Adrenal gland (tissue), 19 donors: Measurements from ENCODE around the gene HSF4. TPM values are rescaled to one million over a fixed set of nuclear protein-coding genes. Genes with fewer than 3 reads are reported as not detected.
A peak's percentile ranks its signal among the peaks of the same experiment; 100 is the strongest.

Experiments used
- DNase-seq, 7 donors: peaks; one replicate each; pipeline ENCODE4 v3.0.0-alpha.2; 2019 to 2020
- H3K27ac ChIP-seq, 5 donors: fragments of 200-600 bp; sonication (generic) in 4 of 5; 1 replicate in 3 of 5; 2 replicates in 2 of 5; pipeline versions ENCODE4 v1.5.1 to v1.8.0; 2016 to 2020; ENCODE audit warnings: mild to moderate bottlenecking in 1 of 5
- H3K27me3 ChIP-seq: fragments of 200-600 bp; 2 replicates; pipeline ENCODE4 v1.8.0; 2021
- H3K36me3 ChIP-seq, 2 donors: fragments of 200-600 bp; replicated peaks in 1 of 2; 1 replicate in 1 of 2; 2 replicates in 1 of 2; pipeline versions ENCODE4 v1.5.1 to v1.8.0; 2018 to 2022
- H3K4me1 ChIP-seq, 2 donors: fragments of 200-600 bp; replicated peaks in 1 of 2; 1 replicate in 1 of 2; 2 replicates in 1 of 2; pipeline versions ENCODE4 v1.5.1 to v1.8.0; 2018 to 2021
- H3K4me3 ChIP-seq, 4 donors: fragments of 200-600 bp; sonication (generic) in 3 of 4; one replicate each; pipeline ENCODE4 v1.5.1; 2016 to 2018
- H3K9me3 ChIP-seq, 3 donors: fragments of 200-600 bp; sonication (generic) in 1 of 3; replicated peaks in 1 of 3; 1 replicate in 2 of 3; 2 replicates in 1 of 3; pipeline versions ENCODE4 v1.5.1 to v1.8.0; 2016 to 2021
- POLR2A ChIP-seq, 2 donors: fragments of 450-650 bp; IDR thresholded peaks; one replicate each; pipeline ENCODE4 v1.6.1; 2017; ENCODE audit warnings: antibody characterized with exemption in 2 of 2, mild to moderate bottlenecking in 2 of 2, moderate library complexity in 1 of 2
- WGBS, 4 donors: extraction: QIAGEN DNeasy Blood & Tissue Kit in 2 of 4; methylation state at CpG; one replicate each; pipeline versions ENCODE4 v1.1.5 to v1.1.7; 2013 to 2017; 5-methylcytosine and 5-hydroxymethylcytosine counted together
- intact Hi-C, 2 donors: fragments of 100-400 bp; cut with DNase I; formaldehyde crosslinking; loops; one replicate each; pipeline versions ENCODE4 v1.14.1 to v1.15.0; 2022 to 2023
- long read RNA-seq, 10 donors: library from polyadenylated mRNA in 3 of 10; unstranded in 2 of 10; stranded (forward) in 1 of 10; transcript quantifications; one replicate each; pipeline ENCODE4 v2.0.0 and lab custom pipeline, GENCODE V29; 2021 to 2026
- polyA plus RNA-seq, 3 donors: library from polyadenylated mRNA; stranded (reverse); fragments of 200-250 nt in 2 of 3; fragments of 350-450 nt in 1 of 3; fragmentation: Illumina TruSeq in 1 of 3; extraction: RNeasy Lipid Tissue Mini Kit (QIAGEN cat#74804) in 1 of 3; gene quantifications; one replicate each; pipeline ENCODE4 v1.2.3, GENCODE V29; 2013 to 2014
- total RNA-seq, 9 donors: library from RNA; depleted of rRNA in 4 of 9; stranded (reverse); fragments of >200 nt in 4 of 9; fragments of 120-200 nt in 1 of 9; fragmentation: NEBNext Ultra II Directional in 1 of 9; extraction: Animal tissue kit (Norgen Biotek cat#: 25700) in 1 of 9; gene quantifications; one replicate each; pipeline versions ENCODE4 v1.1.0 to v1.2.4, GENCODE V29; 2013 to 2023
- TF ChIP-seq, protein P1 (sequence below), 6 experiments: fragments of 450-650 bp in 4 of 6; fragments of 200-600 bp in 2 of 6; sonication (generic) in 1 of 6; IDR thresholded peaks; 1 replicate in 5 of 6; 2 replicates in 1 of 6; pipeline versions ENCODE4 v1.5.1 to v1.8.0; 2016 to 2021; ENCODE audit warnings: antibody characterized with exemption in 6 of 6, mild to moderate bottlenecking in 2 of 6, moderate library complexity in 1 of 6
- donor health status: healthy with polysubstance abuse.
- donor health status: Bipolar disorder and iron deficiency.
- donor health status: DM: yes; HTN: yes; CAD: no.
- donor health status: DM: no; HTN: no; CAD: no.
- donor health status: DM: no; HTN: no; CAD: no.
- donor health status: DM: yes; HTN: yes; CAD: no.

Gene HSF4, protein sequence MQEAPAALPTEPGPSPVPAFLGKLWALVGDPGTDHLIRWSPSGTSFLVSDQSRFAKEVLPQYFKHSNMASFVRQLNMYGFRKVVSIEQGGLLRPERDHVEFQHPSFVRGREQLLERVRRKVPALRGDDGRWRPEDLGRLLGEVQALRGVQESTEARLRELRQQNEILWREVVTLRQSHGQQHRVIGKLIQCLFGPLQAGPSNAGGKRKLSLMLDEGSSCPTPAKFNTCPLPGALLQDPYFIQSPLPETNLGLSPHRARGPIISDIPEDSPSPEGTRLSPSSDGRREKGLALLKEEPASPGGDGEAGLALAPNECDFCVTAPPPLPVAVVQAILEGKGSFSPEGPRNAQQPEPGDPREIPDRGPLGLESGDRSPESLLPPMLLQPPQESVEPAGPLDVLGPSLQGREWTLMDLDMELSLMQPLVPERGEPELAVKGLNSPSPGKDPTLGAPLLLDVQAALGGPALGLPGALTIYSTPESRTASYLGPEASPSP
- total RNA-seq (100 to 1,000 TPM in 2 of 9 donors, 10 to 100 TPM in 6, 1 to 10 TPM in 1; 7.2 to 163 (median 39.8) TPM), polyA plus RNA-seq (100 to 1,000 TPM in 2 of 3 donors, 1 to 10 TPM in 1; 5.9 to 700 (median 234) TPM)
- long read RNA-seq, donor 1, result 0 reads
- long read RNA-seq, donor 2, result 0 reads
- long read RNA-seq, donor 3, result 0 reads
- long read RNA-seq, donor 4, partial matches to known transcripts, result 0 of 1 reads
- long read RNA-seq, donor 4, other reads (novel, unspliced or antisense), result 1 of 1 reads
- long read RNA-seq, donor 5, partial matches to known transcripts, result 18 of 83 reads
- long read RNA-seq, donor 5, other reads (novel, unspliced or antisense), result 62 of 83 reads
- long read RNA-seq, donor 6, partial matches to known transcripts, result 0 of 2 reads
- long read RNA-seq, donor 6, other reads (novel, unspliced or antisense), result 1 of 2 reads
- long read RNA-seq, donor 7, result 0 reads
- long read RNA-seq, donor 8, result 0 reads
- long read RNA-seq, donor 9, result 0 reads
- long read RNA-seq, donor 10, result 0 reads

- WGBS, 4 donors, result 11 to 28% (median 16%) methylated on average over 5 to 41 of the region's 41 CpGs
- H3K9me3 ChIP-seq, result no peaks in the 10 kb centered on the region
- intact Hi-C loops, result no loop called here
- peak in 6 of 7 donors; percentile 60 to 75 (median 66) for DNase-seq
- peak within 1 kb of the TSS in 1 of 4 donors; percentile 49 for H3K4me3 ChIP-seq
- peak; percentile 47 to 71 for TF ChIP-seq POLR2A (IDR thresholded peaks at IDR 0.05)
- TF ChIP-seq, protein P1, sequence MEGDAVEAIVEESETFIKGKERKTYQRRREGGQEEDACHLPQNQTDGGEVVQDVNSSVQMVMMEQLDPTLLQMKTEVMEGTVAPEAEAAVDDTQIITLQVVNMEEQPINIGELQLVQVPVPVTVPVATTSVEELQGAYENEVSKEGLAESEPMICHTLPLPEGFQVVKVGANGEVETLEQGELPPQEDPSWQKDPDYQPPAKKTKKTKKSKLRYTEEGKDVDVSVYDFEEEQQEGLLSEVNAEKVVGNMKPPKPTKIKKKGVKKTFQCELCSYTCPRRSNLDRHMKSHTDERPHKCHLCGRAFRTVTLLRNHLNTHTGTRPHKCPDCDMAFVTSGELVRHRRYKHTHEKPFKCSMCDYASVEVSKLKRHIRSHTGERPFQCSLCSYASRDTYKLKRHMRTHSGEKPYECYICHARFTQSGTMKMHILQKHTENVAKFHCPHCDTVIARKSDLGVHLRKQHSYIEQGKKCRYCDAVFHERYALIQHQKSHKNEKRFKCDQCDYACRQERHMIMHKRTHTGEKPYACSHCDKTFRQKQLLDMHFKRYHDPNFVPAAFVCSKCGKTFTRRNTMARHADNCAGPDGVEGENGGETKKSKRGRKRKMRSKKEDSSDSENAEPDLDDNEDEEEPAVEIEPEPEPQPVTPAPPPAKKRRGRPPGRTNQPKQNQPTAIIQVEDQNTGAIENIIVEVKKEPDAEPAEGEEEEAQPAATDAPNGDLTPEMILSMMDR (IDR thresholded peaks at IDR 0.05), result no peak
- H3K36me3 ChIP-seq, result no peaks in the 10 kb centered on the region
- H3K27me3 ChIP-seq, result no peaks in the 10 kb centered on the region
- peaks cover 42 to 56% of the 10 kb centered on the region in 2 donors for H3K4me1 ChIP-seq
- peak within 1 kb of the TSS in 4 of 5 donors; percentile 13 to 81 (median 46) for H3K27ac ChIP-seq
These were observed at the start of gene HSF4 for GRCh38 chr16:67164599-67165061. HSF4 (plus strand) TSS chr16:67164745; CDS start chr16:67164812, 67 bp downstream.

GRCh38 chr16:67114793-67115192, 49.8 kb upstream of the HSF4 start:
- 83 to 90% (median 86%) methylated on average over 2 of the region's 2 CpGs for WGBS, 4 donors
- no peak for TF ChIP-seq POLR2A (IDR thresholded peaks at IDR 0.05)
- TF ChIP-seq, protein P1 (IDR thresholded peaks at IDR 0.05), result no peak
- Histone ChIP-seq H3K27me3 (no peaks in the 10 kb centered on the region), H3K36me3 (no peaks in the 10 kb centered on the region), H3K4me1 (peaks cover 11 to 21% of the 10 kb centered on the region in 2 donors), H3K9me3 (no peaks in the 10 kb centered on the region), H3K4me3 (no peak overlapping the region), H3K27ac (no peak overlapping the region)
- intact Hi-C loops, result no loop called here
- DNase-seq, result no peak

DNA sequence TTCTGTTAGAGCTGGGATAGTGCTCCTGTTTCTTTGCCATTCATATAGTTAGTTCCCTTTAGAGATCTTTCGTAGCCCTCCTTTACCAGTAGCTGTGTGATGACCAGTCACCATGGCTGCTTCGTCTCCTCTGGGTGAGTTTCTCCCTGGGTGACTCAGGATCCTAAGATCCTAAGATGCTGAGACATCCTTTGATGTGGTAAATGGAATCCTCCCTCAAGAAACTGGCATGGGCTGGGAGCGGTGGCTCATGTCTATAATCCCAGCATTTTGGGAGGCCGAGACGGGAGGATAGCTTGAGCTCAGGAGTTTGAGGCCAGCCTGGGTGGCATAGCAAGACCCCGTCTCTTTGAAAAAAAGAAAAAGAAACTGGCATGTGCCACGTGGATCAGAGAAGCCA, 48.9 kb upstream of the HSF4 start:
- no peak overlapping the region for H3K4me3 ChIP-seq
- WGBS, 4 donors, result 81 to 92% (median 83%) methylated on average over 7 of the region's 7 CpGs
- H3K9me3 ChIP-seq, result no peaks in the 10 kb centered on the region
- peaks cover 6 to 16% of the 10 kb centered on the region in 2 donors for H3K4me1 ChIP-seq
- no peaks in the 10 kb centered on the region for H3K27me3 ChIP-seq
- DNase-seq, result peak in 1 of 7 donors; percentile 31
- no peak for TF ChIP-seq POLR2A (IDR thresholded peaks at IDR 0.05)
- TF ChIP-seq, protein P1 (IDR thresholded peaks at IDR 0.05), result no peak
- intact Hi-C loops, result no loop called here
- no peak overlapping the region for H3K27ac ChIP-seq
- H3K36me3 ChIP-seq, result peaks cover 0 to 7% of the 10 kb centered on the region in 2 donors
